ENCODE data around the gene BCORL1.

- TF ChIP-seq POLR2AphosphoS5 (IDR thresholded peaks at IDR 0.05), result no peak
- TF ChIP-seq POLR2A (IDR thresholded peaks at IDR 0.05), result no peak
Measured at GRCh38 chrX:130098210-130098552, 115.7 kb downstream of the BCORL1 start.

All from upper lobe of left lung (tissue), 4 donors.